HG03159 (cell line): ENCODE data around the gene SLC66A3.

Source experiments
- ATAC-seq: cut with Tn5 transposase; IDR thresholded peaks from one replicate; pipeline ENCODE4 v1.9.1; 2021; ENCODE audit warnings: mild to moderate bottlenecking, moderate library complexity; ENCODE audit not compliant: unreplicated experiment

SLC66A3 gene

DNA sequence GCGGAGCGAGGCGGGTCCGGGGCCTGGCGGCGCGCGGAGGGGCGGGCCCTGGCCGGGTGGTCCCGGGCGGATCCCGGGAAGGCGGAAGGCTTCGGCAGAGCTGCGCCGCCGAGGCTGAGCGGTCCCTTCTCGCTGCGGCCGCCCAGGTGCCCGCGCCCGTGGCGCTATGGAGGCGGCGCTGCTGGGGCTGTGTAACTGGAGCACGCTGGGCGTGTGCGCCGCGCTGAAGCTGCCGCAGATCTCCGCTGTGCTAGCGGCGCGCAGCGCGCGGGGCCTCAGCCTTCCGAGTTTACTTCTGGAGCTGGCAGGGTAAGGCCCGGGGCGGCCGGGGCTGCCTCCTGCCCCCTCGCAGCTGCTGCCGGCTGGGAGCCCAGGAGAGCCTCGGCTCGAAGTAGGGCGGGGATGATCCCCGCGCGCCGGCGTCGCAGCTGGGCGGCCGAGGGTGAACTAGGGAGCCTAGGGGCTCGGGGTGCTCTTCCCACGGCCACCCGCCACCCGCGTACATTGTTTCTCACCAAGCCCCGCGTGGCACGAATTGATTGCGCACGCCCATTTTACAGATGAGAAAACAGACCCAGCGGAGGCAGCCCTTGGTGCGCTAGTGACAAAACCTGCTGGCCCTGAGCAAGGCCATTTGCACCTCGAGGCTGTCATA lies at the start of gene SLC66A3:
TSS of gene SLC66A3 (plus strand) at position 87 of the 655 bp plus-strand sequence. CDS start at position 167, 80 bp downstream.
- peak; percentile 86 for ATAC-seq

DNA sequence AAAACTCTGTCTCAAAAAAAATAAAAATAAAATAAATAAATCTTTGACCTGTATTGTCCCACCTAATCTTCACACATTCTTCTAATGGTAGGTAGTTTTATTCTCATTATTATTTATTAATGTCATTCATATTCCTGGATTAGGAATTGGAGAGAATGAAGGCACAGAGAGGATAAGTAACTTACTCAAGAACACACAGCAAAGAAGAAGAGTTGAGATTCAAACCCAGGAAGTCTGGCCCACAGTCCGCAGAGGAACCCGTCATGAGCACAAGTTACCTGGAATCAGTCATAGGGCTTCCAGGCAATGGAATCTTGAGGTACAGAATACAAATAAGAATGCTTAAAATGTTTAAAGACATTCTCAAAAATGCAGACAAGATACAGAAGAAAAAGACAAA lies 46.3 kb upstream of the SLC66A3 start:
- ATAC-seq, result no peak

DNA sequence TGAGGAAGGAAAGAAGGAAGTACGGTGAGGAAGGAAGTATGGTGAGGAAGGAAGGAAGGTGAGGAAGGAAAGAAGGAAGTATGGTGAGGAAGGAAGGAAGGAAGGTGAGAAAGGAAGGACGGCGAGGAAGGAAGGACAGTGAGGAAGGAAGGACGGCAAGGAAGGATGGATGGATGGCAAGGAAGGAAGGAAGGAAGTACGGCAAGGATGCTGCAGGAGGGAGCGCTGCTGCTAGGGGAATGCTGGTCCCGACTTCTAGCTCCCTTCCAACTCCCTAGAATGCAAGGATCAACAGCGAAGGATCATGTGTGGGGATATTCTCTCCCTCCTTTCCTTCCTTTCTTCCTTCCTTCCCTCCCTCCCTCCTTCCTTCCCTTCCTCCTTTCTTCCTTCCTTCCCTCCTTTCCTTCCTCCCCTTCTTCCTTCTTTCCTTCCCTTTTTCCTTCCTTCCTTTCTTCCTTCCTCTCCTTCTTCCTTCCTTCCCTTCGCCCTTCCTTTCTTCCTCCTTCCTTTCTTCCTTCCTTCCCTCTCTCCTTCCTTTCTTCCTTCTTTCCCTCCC lies 42.3 kb upstream of the SLC66A3 start:
- ATAC-seq, result no peak

DNA sequence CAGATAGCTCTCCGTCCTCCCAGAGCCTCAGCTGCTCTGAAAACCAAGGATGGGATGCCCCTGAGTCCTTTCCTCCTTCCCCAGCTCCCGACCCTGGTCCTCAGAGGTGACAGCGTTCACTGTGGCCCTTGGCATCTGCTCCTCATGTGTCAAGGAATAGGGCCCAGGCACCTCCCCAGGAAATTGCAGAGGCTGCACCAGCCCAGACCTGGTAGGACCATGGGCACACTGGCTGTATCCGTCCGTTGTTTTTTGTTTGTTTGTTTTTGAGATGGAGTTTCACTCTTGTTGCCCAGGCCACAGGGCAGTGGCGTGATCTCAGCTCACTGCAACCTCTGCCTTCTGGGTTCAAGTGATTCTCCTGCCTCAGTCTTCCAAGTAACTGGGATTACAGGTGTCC lies 37.5 kb upstream of the SLC66A3 start:
- ATAC-seq, result no peak

DNA sequence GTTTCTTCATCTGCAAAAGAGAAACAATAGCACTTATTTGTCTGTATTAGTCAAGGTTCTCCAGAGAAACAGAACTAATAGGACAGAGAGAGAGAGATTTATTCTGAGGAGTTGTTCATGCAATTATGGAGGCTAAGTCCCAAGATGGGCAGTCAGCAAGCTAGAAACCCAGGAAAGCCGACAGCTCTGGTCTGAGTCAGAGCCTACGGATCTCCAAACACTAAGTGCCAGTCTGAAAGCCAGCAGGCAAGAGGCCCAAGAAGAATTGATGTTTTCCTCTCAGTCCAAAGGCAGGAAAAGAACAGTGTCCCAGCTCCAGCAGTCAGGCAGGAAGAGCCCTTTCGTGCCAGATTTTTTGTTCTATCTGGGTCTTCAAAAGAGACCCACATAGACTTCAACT lies 36.5 kb upstream of the SLC66A3 start:
- no peak for ATAC-seq

DNA sequence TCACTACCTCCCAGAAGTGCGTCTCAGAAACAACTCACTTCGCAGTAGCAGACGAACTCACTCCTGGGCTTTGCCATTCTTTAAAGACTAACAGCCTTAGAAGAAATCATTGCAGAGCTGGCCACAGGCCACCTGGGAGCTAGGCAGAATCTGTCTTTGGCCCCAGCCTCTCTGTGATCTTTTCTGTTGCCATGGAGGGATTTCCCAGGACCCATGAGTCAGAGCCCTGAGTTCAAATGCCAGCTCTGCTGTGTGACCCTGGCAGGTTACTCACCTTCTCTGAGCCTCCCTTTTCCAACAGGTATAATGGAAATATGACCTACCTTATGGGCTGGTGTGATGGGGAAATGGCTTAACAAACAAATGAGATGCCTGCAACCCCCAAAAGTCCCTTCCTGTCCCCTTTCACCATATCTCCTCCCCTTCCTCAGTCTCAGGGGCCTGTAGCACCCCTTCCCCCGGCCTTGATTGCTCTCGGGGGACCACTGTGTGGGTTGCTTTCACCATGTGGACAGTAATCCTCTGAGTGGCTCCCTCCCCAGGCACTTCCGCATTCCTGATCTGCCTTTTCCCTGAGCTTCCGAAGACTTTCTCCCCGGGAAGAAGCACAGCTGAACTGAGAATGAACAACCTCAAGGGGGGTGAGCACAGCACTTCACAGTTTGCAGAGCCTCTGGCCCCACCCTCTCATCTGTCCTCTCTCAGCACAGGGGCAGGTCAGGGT lies 34.0 kb upstream of the SLC66A3 start:
- no peak for ATAC-seq

DNA sequence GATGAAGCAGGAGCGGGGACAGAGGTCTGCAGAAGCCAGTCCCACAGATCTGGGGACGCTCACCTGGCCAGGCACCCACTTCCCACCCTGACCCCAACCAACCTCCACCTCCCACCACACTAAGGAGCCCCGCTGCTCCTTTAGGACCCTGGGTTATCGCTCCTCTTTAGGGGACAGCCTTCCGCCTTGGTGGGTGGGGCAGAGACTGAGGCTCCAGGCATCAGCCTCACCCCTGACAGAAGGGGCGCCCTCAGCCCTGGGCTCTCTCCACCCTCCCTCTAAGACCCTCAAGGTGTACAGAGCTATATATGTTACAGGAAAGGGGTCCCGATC lies 33.5 kb upstream of the SLC66A3 start:
- ATAC-seq, result no peak

DNA sequence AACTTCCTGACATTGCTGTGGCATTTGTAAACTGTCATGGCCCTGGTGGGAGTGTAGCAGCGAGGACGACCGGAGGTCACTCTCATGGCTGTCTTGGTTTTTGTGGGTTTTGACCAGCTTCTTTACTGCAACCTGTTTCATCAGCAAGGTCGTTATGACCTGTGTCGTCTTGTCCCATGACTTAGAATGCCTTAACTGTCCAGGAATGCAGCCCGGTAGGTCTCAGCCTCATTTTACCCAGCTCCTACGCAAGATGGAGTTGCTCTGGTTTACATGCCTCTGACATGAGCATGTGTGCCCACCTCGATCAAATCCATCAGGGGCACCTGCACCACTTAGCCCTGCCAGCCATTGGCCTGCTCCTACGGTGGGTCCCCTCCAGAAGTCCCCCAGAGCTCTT lies 32.9 kb upstream of the SLC66A3 start:
- ATAC-seq, result no peak

DNA sequence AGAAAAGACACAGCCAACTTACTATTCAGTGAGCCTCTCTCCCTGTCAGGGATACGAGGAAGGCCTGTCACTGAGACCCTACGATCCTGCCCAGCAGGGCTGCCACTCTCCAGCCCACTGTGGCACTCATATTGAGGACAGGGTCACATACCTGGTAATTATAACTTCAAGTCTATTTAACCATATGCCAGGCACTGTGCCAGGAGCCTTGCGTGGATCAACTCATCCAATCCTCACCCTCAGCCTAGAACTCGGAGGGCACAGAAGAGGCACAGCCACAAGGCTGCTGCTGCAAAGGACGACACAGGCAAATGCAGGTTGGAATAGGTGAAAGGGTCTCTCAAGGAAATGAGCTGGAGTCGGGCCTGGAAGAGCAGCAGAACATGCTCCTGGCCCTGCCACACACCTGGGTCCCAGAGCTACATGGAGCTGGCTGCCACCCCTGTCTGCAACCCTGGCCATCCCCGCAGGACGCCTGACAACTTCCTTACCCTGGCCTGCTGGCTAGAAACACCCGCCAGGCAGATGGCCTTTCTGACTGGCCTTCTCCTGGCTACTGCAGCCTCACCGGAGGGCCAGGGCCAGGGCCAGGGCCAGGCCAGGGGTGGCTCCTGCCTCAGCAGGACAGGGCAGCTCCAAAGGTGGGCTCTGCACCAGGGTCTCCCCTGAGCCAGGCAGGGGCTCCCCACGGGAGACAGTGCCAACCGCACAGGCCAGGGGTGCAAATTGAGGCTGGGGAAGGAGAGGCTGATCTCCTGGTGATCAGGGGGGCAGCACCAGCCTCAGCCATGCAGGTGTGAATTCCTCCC lies 32.1 kb upstream of the SLC66A3 start:
- ATAC-seq, result no peak

DNA sequence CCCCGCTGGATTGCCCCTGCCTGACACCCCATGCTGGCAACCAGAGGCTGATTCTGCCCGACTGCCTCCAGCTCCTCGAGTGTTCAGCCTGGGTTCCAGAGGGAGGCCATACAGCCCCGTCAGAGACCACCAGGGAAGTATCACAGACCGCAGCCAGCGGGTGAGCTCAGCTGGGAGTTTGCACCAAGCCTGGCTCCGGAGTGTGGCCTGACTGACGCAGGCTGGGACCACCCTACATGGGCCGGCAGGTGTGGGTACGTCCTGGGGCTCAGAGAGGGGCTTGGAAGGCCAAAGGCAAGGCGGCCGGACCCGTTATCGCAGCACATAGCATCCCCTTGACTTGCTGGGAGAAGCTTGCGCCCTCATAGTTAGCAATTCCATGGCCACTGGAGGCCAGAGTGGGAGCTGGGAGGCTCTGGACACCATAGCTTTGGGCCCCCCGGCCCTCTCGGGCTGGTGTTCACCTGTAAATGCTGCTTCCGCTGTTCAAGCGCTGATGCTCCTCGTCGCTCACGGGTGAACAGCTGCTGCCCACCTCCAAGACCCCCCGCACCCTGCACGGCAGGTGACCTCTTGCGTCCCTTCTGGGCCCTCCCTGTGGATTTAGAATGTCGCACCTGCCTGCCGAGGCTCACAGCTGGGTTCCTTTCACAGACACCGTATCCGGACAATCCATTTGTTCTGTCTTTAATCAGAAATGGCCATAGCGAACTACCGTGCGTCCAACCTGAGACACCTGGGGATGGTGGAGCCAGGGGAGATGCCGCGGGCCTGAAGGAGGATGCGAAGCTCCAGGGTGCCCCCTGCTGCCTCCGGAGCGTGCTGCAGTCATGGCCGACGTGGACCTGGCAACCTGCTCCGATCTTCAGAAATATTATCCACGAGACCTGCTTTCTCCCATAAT lies 31.2 kb upstream of the SLC66A3 start:
- ATAC-seq, result peak; percentile 56

DNA sequence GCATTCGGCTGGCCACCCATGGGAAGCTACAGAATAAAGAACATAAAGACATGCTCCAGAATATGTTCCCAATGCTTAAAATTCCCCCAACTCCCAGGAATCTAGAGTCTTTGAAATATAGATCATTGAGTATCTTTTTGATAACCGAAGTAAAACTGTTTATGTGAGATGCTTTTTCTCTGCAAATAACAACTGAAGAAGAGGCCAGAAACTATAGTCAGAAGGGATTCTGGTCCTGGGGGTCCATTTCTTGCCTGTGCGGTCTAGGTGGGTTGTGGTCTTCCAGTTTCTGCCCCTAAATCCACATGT lies 30.6 kb upstream of the SLC66A3 start:
- no peak for ATAC-seq

DNA sequence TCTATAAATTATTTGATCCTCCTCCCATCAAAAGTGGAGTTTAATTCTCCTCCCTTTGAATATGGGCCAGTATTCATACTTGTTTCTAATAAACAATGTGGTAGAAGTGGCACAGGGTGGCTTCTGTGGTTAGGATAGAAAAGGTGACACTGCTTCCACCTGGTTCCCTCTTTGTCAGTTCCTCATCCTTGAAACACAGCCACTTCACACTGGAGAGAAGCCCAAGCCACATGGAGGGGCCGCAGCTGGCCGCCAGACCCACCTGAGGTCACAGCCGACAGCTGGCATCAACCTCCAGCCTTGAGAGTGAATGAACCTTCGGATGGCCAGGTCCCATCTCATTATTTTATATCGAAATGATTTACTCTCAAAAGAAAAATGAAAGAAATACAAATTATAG lies 27.5 kb upstream of the SLC66A3 start:
- ATAC-seq, result no peak

DNA sequence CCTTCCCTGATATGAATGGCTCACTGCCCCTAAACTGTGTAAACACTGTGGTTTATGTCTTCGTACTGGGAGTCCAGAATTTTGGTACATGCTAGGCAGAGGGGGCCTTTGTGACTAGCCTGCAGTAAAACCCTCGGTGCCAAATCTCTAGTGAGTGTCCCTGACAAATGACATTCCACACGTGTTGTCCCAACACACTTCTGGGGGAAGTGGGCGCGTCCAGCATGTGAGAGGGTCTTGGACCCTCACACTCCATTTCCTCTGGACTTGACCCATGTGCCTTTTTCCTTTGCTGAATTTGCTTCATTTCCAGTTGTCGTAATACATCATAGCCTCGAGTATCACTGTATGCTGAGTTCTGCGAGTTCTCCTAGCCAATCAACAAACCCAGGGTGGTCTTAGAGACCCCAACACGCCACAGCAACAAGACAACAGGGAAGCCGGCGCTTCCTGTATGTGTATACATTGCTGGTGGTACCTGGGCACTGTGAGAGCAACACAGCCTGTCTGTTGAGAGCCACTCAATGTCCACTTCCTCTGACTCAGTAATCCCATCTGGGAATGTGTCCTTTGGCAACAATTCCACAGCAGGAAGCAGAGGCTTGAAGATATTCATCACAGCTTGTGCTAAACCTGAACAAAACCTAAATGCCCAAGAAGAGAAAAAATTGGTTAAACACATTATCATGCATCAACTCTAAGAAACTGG lies 26.9 kb upstream of the SLC66A3 start:
- no peak for ATAC-seq

DNA sequence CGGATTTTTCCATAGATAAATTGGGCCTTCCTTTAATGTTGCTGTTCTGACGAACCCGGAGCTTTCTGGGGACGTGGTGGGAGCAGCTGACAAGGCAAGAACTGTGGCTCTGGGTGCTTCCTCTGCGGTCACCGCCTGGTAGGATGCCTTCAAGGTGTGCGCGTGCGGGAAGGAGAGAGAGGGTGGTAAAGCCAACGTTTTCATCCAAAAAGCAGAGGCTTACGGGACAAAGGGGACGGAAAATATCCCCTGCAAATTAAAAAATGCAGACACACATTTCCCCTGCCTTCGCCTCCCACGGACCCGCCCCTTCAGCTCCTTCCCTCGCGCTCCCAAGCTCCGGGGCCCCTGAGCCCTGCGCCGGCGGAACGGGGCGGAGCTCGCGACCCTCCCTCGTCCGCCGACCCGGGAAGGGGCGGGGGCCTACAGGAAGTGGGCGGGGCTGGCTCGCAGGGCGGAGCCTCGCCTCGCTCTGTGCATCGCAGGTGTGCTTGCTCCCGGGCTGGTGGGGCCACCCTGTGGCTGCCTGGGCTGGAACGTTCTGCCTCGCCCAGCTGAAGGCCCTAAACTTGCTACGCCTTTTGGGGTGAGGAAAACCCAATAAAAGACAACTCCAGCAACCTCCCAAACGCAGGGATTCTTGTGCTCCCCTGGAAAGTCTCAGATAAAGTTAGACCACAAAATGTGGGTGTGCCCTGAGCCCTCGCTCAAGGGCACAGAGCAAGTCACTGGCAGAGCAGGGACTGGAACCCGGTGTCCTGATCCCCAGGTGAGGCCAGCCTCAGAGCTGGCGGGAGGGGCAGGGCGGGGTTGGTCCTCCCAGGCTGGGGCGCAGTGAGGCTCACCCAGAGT lies 25.4 kb upstream of the SLC66A3 start:
- peak; percentile 56 for ATAC-seq

DNA sequence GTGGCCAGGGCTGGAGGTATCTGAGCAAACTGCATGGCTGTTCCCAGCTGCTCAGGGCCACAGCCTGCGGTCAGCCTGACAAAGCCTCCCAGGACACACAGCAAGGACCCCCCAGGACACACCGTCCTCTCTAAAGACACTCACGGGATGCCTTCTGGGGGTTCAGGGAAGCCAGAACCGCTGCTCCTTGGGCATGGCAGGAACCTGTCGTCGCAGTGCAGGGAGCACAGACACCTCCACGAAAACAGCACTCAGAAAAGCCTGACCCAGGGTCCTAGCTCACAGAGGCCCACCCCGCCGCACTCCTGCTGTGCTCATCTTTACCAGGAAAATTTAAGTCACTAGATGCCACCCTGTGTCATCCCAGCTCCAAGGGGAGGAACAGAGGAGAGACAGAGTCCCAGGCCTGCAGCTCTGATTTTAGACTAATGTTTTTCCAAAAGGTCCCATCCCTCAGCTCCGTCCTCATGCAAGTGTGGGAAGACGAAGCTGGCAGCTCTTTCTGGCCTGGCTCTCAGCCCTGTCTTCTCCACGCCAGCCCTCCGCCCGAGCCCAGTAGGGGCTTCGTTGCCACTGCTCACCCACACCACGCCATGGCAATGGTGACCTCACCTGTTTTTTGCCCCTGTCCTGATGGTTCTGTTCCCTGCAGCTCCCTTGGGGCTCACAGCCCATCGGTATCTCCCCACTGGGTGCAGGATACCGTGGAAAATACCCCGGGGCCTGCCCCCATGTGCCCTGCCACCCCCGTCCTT lies 23.9 kb upstream of the SLC66A3 start:
- ATAC-seq, result no peak

DNA sequence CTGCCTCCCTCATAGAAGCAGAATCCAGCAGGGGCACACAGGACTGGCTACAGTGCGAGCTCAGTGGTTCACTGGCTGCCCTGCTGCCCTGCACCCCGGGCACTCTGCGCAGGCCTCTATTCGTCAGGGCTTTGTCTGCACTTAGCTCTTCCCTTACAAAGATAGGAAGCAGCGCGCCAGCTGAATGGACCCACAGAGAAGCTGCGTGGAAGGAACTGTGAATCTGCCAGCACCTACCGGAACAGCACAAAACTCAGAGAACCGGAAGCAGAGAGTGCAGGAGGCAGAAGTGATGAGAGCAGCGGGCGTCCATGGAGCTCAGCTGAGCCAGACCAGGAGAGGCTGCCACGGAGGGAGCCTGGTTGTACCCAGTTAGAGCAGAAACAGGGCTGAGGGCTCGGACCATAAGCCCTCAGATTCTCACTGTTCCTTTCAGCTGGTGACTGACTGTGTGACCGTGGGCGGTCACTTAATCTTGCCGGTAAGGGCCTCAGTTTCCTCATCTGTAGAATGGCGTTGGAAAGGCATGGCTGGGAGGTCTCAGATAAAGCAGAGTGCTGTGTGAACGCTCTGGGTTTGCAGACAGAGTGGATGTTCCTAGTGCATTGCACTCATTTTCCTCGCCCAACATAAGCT lies 23.1 kb upstream of the SLC66A3 start:
- no peak for ATAC-seq

DNA sequence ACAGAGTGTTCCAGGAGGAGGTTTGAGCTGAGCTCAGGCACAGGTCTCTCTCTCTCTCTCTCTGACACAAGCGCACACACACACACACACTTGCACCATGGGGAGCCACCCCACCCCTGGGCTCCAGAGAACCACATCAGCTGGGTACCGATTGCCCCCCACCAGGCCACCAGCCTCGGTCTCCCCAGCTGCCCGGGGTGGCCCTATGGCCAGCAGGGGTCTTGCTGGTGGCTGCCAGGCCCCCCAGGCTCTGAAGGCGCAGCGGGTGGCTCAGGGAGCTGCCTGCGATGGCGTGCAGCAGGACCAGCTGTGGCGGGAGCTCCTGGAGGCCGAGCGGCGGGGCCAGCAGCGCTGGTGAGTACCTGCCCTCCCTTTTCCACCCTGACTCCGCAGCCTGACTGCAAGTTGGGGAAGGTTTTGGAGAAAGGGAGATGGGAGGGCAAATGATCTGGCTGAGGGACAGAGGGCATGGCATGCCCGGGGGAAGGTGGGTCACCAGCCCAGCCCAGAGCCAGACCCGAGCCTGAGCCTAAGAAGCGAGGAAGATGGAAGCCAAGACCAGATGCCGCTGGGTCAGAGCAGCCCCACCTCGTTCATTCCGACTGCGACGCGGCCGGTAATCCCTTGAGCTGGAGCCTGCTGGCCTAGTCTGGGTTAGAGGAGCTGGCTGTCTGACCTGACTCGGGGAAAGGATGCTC lies 21.9 kb upstream of the SLC66A3 start:
- no peak for ATAC-seq

DNA sequence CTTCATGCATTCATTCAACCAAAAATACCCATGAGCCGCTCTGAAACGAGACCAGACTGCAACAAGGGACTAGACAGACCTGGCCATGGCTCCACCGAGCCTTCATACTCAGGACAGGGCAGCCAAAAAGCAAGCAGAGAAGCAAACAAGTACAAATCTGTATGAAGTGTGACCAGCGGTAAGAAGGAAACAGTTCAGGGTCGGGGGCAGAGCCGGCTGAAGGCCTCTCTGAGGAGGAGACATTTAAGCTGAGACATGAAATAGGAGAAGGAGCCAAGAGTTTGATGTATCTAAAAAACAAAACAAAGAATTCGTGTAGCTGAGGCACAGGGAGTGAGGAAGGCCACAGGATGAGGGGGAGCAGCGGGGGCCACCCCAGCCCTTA lies 21.3 kb upstream of the SLC66A3 start:
- no peak for ATAC-seq
